H1 (cell line): ENCODE results near the gene DOP1A. TPM values are rescaled to one million over a fixed set of nuclear protein-coding genes. Genes with fewer than 3 reads are reported as not detected.

Source experiments
- CREB1 ChIP-seq: IDR thresholded peaks from 2 replicates; pipeline ENCODE4 v1.6.1; 2012; ENCODE audit warnings: inconsistent platforms
- polyA plus RNA-seq, 7 experiments: library from polyadenylated mRNA; depleted of rRNA in 3 of 7; stranded (reverse) in 5 of 7; unstranded in 2 of 7; fragments of >200 nt in 5 of 7; fragments of 200-250 nt in 2 of 7; gene quantifications; 1 replicate in 5 of 7; 2 replicates in 1 of 7; 4 replicates in 1 of 7; pipeline versions ENCODE4 v1.2.1 to v1.2.3, GENCODE V29; 2011 to 2013; ENCODE audit warnings: missing spikeins in 2 of 7, mixed read lengths in 2 of 7
- total RNA-seq: library from RNA; stranded (reverse); fragmentation: NEBNext Ultra II Directional; extraction: Animal tissue kit (Norgen Biotek cat#: 25700); gene quantifications from 2 replicates; pipeline ENCODE4 v1.2.1, GENCODE V29; 2021

The DOP1A gene
- total and polyA plus RNA-seq, 2 of the 8 experiments (the other 6 are each of a cell fraction or from before 2014, with no cell fraction given), result 7.5 to 14.7 TPM

DNA sequence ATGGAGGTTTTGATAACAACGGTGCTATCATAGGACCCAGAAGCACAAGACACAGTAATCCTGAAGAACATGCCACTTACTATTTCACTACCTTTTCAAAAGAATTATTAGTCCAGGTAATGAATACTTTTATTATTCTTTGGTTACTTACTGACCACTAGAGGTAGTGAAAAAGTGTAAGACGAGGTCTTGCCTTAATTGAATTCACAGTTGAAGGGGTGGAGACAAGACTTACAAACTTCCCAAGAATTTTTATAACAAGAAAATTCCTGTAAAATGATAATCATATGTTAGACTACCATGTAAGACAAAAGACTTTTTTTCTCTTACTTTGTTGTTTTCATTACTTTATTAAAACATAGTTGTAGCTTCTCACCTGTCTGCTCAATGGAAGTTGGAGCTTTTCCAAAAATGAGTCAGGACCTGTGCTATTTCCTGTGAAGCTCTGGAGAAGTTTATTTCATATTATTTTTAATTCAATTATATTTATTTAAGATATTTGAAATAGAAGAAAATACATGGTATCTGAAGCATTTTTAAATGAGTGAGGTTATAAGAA is 52.4 kb downstream of the DOP1A start (continued):
- TF ChIP-seq CREB1, result no peak
